ACHN (cell line): Measurements from ENCODE around the gene ASB16.
"Not testable (repeated sequence)": the region's sequence is repeated elsewhere in the genome, so short reads cannot be mapped to it uniquely, and the experiment has no call there.

Experiments used
- DNase-seq: peaks from one replicate; pipeline ENCODE4 v3.0.0-alpha.2; 2015
- in situ Hi-C: cut with HindIII; loops from 2 replicates; pipeline ENCODE4 v1.10.0; 2017; ENCODE audit warnings: low sequenced_read_pairs, low pct_ligation_motif_present, low pct_unique_long_range_greater_than_20kb

ASB16 gene

DNA sequence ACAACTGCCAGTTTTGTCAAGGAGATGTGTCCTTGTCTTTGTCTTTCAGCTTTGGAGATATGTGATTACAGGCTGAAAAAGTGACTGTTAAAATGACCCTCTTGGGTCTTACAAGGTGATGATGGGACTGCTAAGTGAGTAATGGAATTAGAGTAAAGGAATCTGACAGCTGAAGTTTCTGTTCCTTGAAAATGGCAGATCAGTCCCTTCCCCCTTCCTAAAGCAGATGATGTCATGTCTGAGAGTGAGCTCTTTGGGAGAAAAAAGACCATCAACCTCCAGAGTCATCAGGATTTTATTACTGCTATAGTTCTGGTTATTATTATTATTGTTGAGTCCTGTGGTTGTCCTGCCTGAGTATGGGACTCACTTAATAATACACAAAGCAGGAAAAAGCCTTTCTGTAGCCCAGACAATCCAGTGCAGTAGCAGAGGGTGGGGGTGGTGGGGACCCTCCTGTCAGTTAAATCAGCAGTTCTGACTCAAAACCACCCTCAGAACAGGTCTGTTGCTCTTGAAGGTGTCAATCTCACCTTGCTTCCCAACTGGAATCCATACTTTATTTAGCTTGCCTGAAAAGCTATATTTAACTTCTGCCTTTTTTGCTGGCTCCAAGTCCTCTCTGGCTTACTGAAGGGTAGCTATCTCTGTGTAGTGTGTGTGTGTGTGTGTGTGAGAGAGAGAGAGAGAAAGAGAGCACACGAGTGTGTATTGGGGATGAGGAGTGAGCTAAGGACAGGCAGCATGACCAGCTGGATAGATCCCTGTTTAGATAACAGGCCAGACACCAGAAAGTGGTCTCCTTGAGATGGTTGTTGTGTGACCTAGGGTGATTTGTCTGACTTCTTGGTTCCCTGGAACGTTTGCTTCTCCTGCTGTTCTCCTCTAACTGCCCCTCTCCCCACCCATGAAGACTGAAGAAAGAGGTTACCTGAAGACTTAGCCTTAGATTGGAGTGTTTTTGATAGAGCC is 23.8 kb upstream of the ASB16 start:
- in situ Hi-C loops = no loop called here
- DNase-seq = no peak

DNA sequence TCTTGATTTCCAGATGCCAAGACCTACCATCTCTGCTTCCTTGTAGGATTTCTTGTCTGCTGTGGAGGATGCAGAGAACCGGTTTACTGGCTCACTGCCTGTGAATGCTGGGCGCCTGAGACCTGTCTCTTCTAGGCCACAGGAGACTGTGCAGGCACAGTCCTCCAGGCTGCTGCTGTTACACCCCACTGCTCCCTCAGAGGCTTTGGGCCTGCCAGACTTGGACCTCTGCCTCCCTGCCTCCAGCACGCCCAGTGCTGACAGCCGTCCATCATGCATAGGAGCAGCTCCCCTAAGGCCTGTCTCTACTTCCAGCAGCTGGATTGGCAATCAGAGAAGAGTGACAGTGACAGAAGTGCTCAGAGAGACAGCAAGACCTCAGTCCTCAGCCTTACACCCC is 22.7 kb upstream of the ASB16 start:
- no peak for DNase-seq
- in situ Hi-C loops = no loop called here

DNA sequence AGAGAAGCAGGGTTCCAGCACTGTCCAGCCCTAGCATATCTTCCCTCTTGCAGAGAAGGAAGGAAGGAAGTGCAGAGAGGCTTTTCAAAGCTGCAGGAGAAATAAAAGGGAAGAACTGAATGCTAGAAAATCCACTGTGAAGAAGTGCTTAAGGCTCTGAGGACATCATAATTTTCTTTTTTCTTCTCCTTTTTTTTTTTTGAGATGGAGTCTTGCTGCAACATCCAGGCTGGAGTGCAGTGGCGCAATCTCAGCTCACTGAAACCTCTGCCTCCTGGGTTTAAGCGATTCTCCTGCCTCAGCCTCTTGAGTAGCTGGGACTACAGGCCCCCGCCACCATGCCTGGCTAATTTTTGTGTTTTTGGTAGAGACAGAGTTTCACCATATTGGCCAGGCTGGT is 21.4 kb upstream of the ASB16 start:
- in situ Hi-C loops, DNase-seq: not testable (repeated sequence)

DNA sequence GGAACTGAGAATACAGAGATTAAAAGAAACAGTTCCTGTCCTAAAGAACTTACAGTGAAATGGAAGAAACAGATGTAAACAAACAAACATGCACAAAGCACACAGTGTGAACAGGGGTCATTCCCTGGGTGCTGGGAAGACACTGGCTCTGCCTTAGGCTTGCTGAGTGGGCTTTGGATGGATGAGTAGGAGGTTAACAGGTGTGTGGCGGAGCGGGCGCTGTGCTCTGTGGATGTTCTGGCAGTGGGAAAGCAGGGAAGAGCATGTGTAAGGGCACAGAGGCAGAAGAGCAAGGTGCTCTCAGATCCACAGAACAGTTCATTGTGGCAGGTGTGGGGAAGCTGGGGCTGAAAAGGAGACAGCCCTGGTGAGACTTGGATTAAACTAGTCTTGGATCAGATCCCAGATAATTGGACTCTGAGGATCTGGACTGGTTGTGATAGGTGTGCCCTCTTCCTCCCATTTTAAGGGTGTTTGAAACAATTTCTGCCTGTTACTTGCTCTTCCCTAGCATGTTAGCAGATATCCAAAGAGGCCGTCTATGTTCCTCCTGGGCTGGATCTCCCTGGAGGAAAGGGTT is 20.7 kb upstream of the ASB16 start:
- in situ Hi-C loops = no loop called here

DNA sequence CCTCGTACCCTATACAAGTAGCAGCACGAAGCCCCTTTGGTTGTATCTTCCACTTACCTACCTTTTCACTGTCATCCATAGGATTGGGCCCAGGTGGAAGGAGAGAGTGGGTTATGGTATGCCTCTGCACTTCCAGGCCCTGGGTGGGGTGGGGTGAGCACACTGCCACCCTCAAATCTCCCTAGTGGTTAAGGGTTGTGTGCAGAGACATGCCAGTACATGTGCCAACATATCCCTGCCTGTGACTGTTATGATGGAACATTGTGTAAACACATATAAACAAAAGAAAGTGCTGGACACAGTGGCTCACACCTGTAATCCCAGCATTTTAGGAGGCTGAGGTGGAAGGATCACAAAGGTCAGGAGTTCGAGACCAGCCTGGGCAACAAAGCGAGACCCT is 17.6 kb upstream of the ASB16 start:
- no peak for DNase-seq
- in situ Hi-C loops = no loop called here

More for the DNA sequence above, 20.7 kb upstream of the ASB16 start:
- no peak for DNase-seq

DNA sequence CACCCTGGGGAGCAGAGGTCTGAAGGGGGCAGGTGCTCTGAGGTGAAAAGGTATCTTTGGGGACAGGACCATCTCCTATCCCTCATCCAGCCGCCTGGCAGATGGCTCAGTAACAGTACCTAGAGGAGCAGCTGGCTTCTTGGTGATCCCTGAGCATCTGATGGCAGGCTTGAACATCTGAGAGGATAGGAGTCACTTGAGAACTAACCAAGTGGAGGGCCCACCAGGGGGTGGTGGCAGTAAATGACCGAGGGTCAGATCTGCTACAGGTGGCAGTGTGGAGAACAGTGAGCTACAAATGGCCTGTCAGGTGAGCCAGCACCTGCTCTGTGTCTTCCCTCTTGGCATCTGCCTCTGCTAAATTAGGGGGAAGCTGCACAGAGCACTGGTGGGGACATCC is 15.0 kb upstream of the ASB16 start:
- in situ Hi-C loops = no loop called here
- no peak for DNase-seq

DNA sequence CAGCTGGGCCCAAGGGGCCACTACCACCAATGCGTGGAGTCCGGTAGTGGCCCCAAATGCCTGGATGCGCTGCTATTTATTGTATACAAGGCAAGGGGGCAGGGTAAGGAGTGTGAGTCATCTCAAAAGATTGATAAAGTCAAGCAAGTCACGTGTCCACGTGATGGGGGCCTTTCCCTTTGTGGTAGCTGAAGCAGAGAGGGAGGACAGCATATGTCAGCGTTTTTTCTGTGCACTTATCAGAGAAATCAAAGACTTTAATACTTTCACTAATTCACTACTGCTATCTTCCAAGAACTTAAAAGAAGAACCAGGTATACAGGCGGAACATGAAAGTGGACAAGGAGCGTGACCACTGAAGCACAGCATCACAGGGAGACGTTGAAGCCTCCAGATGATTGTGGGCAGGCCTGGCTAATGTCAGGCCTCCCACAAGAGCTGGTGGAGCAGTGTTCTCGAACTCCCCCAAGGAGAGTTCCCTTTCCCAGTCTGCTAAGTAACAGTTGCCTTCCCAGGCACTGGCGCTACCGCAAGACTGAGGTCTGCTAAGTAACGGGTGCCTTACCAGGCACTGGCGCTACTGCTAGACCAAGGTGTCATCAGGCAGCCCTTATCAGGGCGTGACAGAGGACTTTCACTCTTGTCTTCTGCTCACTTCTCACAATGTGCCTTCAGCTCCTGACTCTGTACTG is 10.8 kb upstream of the ASB16 start:
- DNase-seq = no peak
- in situ Hi-C loops = no loop called here

DNA sequence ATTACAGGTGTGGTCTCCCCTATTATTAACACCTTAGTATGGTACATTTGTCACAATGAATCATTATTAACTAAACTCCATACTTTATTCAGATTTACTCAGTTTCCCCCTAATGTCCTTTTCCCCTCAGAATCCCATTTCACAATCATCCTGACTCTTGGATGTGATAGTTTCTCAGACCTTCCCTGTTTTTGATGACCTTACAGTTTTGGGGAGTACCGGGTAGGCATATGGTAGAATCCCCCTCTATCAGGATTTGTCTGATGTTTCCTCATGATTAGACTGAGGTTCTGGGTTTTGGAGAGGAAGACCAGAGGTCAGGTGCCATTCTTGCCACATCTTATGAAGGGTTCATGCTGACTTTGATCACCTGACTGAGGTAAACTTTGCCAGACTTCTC is 6.0 kb upstream of the ASB16 start:
- in situ Hi-C loops = no loop called here
- DNase-seq = no peak

DNA sequence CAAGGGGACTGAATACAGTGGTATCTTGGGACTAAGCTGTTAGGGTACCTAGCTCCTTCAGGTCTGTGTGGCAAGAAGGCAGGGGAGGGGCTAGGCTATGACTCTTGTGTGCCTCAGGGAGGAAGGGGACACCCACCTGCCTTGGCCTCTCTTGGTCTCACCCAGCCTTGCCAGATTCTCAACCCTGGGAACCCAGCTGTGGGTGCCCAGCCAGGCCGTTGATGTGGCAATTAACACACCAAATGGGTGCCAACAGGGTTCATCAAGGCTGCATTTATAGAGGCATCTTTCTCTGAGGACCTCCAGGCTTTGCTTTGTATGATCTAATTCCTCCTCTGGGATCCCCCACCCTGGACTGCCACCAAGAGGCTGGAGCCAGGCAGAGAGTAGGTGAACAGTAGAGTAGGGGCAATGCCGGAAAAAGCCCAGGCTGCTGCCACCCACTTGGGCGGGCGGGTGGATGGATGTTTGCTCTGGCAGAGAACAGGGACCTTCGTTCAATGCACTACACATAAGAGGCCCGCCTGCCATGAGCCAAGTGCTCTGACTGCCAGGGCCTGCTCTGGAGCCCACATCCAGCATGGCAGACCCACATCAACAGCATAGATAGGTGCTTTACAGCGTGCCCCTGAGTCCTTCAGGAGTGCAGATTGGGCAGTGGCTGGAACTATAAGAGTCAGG is 3.2 kb upstream of the ASB16 start:
- in situ Hi-C loops = no loop called here
- no peak for DNase-seq

DNA sequence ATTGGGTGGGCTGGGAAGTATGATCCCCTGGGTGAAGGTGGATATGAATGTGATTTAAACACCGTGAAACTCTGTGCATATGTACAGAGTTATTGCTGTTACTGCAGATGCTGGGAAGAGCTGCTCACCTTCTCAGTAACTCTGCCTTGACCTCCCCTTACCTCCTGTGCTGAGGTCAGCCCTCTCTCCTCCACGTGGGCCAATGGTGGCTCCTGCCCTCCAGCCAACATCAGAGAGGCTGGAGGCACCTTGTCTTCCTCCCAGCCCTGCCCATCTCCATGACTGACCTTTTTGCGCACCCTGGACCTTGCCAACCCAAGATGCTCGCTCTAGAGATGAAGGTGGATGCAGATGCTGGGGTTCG is 387 bp upstream of the ASB16 start:
- DNase-seq = no peak
- in situ Hi-C loops = no loop called here

DNA sequence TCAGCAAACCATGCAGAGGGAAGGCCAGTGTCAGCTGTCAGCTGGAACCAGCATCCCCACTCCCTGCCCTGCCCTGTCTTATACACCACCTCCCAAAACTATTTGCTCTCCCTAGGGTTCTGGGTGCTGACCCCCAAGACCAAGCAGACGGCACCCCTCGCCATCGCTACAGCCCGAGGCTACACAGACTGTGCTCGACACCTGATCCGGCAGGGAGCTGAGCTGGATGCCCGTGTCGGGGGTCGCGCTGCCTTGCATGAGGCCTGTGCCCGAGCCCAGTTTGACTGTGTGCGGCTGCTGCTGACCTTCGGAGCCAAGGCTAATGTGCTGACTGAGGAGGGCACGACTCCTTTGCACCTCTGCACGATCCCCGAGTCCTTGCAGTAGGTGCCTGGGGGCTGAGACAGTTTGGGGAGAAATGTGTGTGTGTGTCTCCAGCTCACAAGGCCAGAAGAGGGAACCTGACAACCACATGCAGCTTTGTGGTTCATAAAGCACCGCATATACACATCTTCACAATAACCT is 1.5 kb downstream of the ASB16 start:
- in situ Hi-C loops = no loop called here
- DNase-seq = no peak

DNA sequence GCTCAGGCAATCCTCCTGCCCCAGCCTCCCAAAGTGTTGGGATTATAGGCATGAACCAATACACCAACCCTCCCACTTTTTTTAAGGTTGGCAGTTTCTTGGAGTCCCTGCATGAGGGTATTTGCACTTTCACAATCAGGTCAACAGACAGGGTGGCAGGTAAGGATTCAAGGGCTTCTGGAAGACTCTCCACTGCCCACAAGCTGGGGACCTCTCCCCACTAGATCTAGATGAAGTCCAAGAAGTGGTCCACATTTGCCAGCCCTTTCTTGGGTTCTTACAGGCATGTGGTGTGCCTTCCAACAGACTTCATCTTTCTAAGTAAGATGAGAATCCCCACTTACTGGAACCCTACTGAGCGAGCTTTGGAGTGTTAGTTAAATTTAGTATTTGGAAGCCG is 3.9 kb downstream of the ASB16 start:
- DNase-seq = no peak
- in situ Hi-C loops = no loop called here

DNA sequence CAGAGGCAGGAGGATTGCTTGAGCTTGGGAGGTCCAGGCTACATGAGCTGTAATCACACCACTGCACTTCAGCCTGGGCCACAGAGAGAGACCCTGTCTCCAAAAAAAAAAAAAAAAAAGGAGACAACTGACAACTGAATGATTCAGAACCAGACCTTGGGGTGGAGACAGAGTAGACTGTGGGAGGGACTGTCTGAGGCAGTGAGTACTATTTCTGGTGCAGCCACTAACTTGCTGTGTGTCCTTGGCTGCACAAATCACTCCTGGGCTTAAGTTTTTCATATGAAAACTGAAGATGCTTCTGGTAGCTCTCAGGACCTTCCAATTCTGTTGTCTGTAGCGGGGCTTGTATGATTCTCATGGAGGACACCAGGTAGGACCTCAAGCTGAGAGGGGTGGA is 5.8 kb downstream of the ASB16 start:
- in situ Hi-C loops = no loop called here
- no peak for DNase-seq

DNA sequence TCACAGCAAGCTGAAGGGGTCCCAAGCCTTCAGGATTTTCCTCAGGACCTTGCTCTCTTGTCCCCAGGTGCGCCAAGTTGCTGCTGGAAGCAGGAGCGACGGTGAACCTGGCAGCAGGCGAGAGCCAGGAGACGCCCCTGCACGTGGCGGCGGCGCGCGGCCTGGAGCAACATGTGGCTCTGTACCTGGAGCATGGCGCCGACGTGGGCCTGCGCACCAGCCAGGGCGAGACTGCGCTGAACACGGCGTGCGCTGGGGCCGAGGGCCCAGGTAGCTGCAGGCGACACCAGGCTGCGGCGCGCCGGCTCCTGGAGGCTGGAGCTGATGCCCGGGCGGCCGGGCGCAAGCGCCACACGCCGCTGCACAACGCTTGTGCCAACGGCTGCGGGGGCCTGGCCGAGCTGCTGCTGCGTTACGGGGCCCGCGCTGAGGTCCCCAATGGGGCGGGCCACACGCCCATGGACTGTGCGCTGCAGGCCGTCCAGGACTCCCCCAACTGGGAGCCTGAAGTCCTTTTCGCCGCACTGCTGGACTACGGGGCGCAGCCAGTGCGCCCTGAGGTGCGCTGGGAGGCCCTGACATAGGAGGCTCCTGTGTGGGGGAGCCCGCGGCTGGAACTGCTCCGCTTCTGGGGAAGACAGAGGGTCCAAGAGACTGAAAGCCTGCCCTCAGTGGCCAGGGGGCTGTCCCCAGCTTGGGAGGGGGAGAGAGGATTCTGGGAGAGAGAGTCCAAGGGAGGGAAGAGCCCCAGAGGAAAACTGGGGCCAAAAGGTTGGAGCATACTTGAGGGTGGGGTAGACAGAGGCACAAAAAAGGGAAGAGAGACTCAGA is 6.4 kb downstream of the ASB16 start:
- DNase-seq = no peak
- in situ Hi-C loops = no loop called here

DNA sequence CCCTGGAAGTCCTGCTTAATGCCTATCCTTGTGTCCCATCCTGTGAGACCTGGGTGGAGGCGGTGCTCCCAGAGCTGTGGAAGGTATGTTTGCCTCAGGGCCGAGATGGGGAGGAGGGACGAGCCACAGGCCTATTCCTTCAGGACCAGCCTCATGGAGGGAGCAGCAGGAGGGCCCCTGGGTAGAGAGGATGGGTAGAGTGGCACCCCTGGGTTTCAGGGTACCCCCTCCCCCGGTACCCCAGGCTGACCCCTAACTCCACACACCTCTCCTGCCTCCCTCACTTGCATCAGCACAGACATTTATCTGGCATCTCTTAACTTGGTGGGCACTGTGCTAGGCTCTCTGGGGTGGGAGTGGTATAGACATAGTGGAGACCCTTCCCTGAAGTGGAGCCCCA is 7.1 kb downstream of the ASB16 start:
- DNase-seq = no peak
- in situ Hi-C loops = no loop called here

DNA sequence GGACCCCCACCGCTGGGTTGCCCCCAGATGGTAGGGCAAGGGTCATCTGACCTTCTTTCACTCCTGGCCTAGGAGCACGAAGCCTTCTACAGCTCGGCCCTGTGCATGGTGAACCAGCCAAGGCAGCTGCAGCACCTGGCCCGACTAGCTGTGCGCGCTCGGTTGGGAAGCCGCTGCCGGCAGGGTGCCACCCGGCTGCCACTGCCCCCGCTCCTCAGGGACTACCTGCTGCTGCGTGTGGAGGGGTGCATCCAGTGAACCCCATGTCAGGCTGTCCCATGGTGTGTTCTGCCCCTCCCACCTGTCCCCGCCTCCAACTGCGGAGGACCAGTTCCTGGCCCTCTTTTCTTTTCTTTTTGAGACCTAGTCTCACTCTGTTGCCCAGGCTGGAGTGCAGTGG is 7.6 kb downstream of the ASB16 start:
- no peak for DNase-seq
- in situ Hi-C loops = no loop called here

DNA sequence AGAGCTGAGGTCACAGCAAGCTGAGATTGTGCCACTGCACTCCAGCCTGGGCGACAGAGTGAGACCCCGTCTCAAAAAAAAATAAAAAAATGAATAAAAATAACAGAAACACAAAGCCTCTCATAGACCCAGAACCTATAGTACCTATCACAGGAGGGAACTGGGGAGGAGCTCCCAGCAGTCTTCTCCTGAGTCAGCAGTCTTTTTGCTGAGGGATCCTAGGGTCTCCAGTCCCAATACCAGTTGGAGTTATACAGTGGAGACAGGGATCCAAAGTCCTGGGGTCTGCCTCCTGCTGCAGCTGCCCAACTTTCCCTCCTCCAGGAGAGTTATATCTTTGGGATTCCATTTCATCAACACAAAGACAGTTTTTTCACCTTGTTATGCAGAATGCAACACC is 12.5 kb downstream of the ASB16 start:
- in situ Hi-C loops = no loop called here
- DNase-seq = no peak

DNA sequence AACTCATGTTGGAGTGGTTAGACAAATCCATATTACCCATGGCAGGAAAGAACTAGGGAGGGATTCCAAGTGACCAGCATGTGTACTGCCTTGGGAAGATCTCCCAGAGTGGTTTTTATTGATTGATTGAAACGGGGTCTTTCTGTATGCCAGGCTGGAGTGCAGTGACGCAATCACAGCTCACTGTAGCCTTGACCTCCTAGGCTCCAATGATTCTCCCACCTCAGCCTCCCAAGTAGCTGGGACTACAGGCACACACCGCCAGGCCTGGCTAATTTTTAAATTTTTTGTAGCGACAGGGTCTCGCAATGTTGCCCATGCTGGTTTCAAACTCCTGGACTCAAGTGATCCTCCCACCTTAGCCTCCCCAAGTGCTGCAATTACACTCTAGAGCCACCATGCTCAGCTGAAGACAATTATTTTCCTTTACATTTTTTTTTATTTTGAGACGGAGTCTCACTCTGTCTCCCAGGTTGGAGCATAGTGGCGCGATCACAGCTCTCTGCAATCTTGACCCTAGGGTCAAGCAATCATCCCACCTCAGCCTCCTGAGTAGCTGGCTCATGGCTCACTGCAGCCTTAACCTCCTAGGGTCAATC is 13.8 kb downstream of the ASB16 start:
- in situ Hi-C loops = no loop called here
- no peak for DNase-seq
